Loucy (cell line): ENCODE results near the gene ADAMTS6.

Experiments
- H2AFZ ChIP-seq: fragments of 200-600 bp; sonication (generic); 2 replicates; pipeline ENCODE4 v1.6.0; 2016; ENCODE audit warnings: antibody characterized with exemption, mild to moderate bottlenecking, low read length, moderate library complexity
- H3F3A ChIP-seq: fragments of 200-600 bp; 2 replicates; pipeline ENCODE4 v1.6.0; 2016; ENCODE audit warnings: antibody characterized with exemption, low read depth, mild to moderate bottlenecking
- H3K27me3 ChIP-seq: fragments of 200-600 bp; sonication (generic); 2 replicates; pipeline ENCODE4 v1.6.1; 2014; ENCODE audit warnings: low read length, mild to moderate bottlenecking; ENCODE audit not compliant: insufficient read depth, poor library complexity, severe bottlenecking
- H3K36me3 ChIP-seq: fragments of 200-600 bp; sonication (generic); 2 replicates; pipeline ENCODE4 v1.6.1; 2016; ENCODE audit warnings: low read length; ENCODE audit not compliant: insufficient read depth
- H3K4me1 ChIP-seq: fragments of 200-600 bp; sonication (generic); 2 replicates; pipeline ENCODE4 v1.5.1; 2014; ENCODE audit warnings: low read length, mild to moderate bottlenecking; ENCODE audit not compliant: insufficient read depth, poor library complexity, severe bottlenecking
- H3K4me2 ChIP-seq: fragments of 200-600 bp; sonication (generic); 2 replicates; pipeline ENCODE4 v1.6.0; 2014; ENCODE audit warnings: antibody characterized with exemption, low read length, low read depth, mild to moderate bottlenecking; ENCODE audit not compliant: poor library complexity, severe bottlenecking
- H3K4me3 ChIP-seq: fragments of 200-600 bp; sonication (generic); 2 replicates; pipeline ENCODE4 v1.5.1; 2014; ENCODE audit warnings: low read length, mild to moderate bottlenecking, mixed read lengths; ENCODE audit not compliant: poor library complexity, severe bottlenecking
- H3K79me2 ChIP-seq: fragments of 200-600 bp; sonication (generic); 2 replicates; pipeline ENCODE4 v1.6.1; 2014; ENCODE audit warnings: low read length; ENCODE audit not compliant: insufficient read depth
- H3K9ac ChIP-seq: fragments of 200-600 bp; sonication (generic); 2 replicates; pipeline ENCODE4 v1.6.0; 2014; ENCODE audit warnings: mild to moderate bottlenecking, low read depth, low read length, moderate library complexity; ENCODE audit not compliant: poor library complexity, severe bottlenecking
- H3K9me2 ChIP-seq: fragments of 200-600 bp; sonication (generic); replicated peaks from 2 replicates; pipeline ENCODE4 v1.6.1; 2016; ENCODE audit warnings: low read depth, low read length, mixed read lengths
- H3K9me3 ChIP-seq: fragments of 200-600 bp; sonication (generic); 2 replicates; pipeline ENCODE4 v1.6.1; 2014; ENCODE audit warnings: mild to moderate bottlenecking, antibody characterized with exemption, low read length, low read depth; ENCODE audit not compliant: insufficient read depth
- H4K20me1 ChIP-seq: fragments of 200-600 bp; sonication (generic); 2 replicates; pipeline ENCODE4 v1.6.0; 2014; ENCODE audit warnings: antibody characterized with exemption, low read length, mild to moderate bottlenecking; ENCODE audit not compliant: insufficient read depth, poor library complexity, severe bottlenecking
- EZH2phosphoT487 ChIP-seq: fragments of 200-600 bp; IDR thresholded peaks from 2 replicates; pipeline ENCODE4 v1.6.1; 2018; ENCODE audit warnings: antibody characterized with exemption, mild to moderate bottlenecking, moderate library complexity, borderline replicate concordance
- TF ChIP-seq, protein P1 (sequence below): fragments of 200-600 bp; sonication (generic); conservative IDR thresholded peaks from 2 replicates; pipeline ENCODE4 v1.5.1; 2014; ENCODE audit warnings: mild to moderate bottlenecking, antibody characterized with exemption, low read length

ADAMTS6 gene

DNA sequence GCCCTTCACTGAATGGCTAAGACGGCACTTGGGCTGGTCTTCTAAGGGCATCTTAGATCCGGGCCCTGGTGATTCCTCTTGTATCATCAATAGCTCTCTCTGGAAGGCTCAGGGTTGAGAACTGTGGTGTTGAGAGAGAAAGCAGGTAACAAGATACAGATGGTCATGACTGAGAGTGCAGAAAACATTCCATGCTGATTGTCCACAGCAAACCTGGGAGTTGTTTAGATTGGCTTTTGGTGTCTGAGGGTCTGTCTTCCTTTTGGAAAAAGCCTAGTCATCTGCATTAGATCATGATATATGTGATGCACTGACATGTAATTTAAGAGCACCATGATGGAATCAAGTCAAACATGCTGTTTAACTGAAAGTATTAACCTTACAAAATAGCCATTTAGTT is 331.9 kb downstream of the ADAMTS6 start:
- H3K4me3 ChIP-seq, result no peak overlapping the region
- H4K20me1 ChIP-seq, result no peaks in the 10 kb centered on the region
- no peaks in the 10 kb centered on the region for H3K79me2 ChIP-seq
- H3K36me3 ChIP-seq, result no peaks in the 10 kb centered on the region
- no peak overlapping the region for H2AFZ ChIP-seq
- H3K4me2 ChIP-seq, result no peak overlapping the region
- H3K9me3 ChIP-seq, result no peaks in the 10 kb centered on the region
- H3K9me2 ChIP-seq, result no peaks in the 10 kb centered on the region
- no peak for TF ChIP-seq EZH2phosphoT487
- TF ChIP-seq, protein P1, sequence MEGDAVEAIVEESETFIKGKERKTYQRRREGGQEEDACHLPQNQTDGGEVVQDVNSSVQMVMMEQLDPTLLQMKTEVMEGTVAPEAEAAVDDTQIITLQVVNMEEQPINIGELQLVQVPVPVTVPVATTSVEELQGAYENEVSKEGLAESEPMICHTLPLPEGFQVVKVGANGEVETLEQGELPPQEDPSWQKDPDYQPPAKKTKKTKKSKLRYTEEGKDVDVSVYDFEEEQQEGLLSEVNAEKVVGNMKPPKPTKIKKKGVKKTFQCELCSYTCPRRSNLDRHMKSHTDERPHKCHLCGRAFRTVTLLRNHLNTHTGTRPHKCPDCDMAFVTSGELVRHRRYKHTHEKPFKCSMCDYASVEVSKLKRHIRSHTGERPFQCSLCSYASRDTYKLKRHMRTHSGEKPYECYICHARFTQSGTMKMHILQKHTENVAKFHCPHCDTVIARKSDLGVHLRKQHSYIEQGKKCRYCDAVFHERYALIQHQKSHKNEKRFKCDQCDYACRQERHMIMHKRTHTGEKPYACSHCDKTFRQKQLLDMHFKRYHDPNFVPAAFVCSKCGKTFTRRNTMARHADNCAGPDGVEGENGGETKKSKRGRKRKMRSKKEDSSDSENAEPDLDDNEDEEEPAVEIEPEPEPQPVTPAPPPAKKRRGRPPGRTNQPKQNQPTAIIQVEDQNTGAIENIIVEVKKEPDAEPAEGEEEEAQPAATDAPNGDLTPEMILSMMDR, result no peak
- H3K27me3 ChIP-seq, result no peaks in the 10 kb centered on the region
- no peaks in the 10 kb centered on the region for H3F3A ChIP-seq
- no peak overlapping the region for H3K9ac ChIP-seq
- no peaks in the 10 kb centered on the region for H3K4me1 ChIP-seq

DNA sequence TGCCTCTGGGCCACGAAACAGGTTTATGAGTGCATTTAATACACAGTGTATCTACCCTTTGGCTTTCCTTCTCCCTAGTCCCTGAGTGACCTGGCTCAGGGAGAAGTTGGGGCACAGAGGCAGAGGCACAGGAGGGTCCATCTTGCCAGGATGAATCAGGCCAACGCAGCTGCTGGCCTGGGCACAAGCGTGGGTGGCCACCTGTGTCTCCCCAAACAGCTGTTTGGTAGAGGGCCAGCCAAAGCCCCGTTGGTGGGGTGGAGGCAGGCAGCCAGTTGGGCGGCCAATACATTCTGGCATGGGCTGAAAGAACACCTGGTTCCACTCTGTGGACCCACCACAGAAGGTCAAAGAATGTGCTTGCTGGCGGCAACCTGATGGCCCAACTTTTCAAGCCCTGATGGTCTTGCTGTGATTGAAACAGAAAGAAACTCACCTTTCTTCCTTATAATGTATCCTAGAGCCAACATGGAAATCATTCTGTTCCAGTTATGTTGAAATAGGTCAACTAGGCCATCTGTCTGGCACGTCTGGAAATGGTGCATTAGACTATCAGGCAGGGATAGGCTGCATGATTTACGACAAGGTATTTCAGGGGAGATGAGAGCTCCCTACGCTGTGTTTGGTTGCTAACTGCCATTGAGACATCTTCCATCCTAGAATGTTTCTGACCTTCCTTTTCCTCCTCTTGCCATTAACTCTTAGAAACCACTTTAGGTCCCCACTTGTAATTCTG is 337.4 kb downstream of the ADAMTS6 start:
- TF ChIP-seq, protein P1, result no peak
- no peak for TF ChIP-seq EZH2phosphoT487
- no peaks in the 10 kb centered on the region for H3K4me1 ChIP-seq
- no peaks in the 10 kb centered on the region for H3K9me2 ChIP-seq
- H3K36me3 ChIP-seq, result no peaks in the 10 kb centered on the region
- H3K9ac ChIP-seq, result no peak overlapping the region
- H2AFZ ChIP-seq, result no peak overlapping the region
- no peaks in the 10 kb centered on the region for H3K79me2 ChIP-seq
- no peak overlapping the region for H3K4me3 ChIP-seq
- H4K20me1 ChIP-seq, result no peaks in the 10 kb centered on the region
- no peaks in the 10 kb centered on the region for H3F3A ChIP-seq
- H3K27me3 ChIP-seq, result no peaks in the 10 kb centered on the region
- no peaks in the 10 kb centered on the region for H3K9me3 ChIP-seq
- no peak overlapping the region for H3K4me2 ChIP-seq

DNA sequence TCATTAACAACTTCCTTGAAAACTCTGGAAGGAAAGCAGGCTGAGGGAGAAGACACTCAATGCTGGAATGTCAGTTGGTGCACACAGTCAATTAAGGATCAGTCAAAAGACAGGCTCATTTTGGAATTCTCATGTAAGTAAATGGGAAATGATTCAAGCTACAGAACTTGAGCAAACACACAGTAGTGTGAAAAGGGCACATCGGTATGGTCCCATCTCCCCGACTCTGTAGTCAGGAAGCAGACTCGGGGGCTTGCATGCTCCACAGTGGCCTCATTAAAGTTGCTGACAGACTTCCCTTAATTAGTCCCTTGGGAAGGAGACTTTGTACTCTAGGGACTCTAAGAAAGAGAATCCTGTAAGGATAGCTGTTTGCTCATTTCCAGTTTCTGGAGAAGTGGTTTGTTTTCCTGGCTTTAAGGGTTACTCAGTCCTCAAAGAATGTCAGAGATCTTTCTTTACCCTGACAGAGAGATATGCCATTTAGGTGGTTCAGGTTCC is 339.2 kb downstream of the ADAMTS6 start:
- H2AFZ ChIP-seq, result no peak overlapping the region
- H3K9me2 ChIP-seq, result no peaks in the 10 kb centered on the region
- H3K9me3 ChIP-seq, result no peaks in the 10 kb centered on the region
- H4K20me1 ChIP-seq, result no peaks in the 10 kb centered on the region
- H3K4me3 ChIP-seq, result no peak overlapping the region
- TF ChIP-seq EZH2phosphoT487, result no peak
- TF ChIP-seq, protein P1, result no peak
- H3K36me3 ChIP-seq, result no peaks in the 10 kb centered on the region
- no peaks in the 10 kb centered on the region for H3F3A ChIP-seq
- H3K4me2 ChIP-seq, result no peak overlapping the region
- no peaks in the 10 kb centered on the region for H3K27me3 ChIP-seq
- H3K9ac ChIP-seq, result no peak overlapping the region
- no peaks in the 10 kb centered on the region for H3K79me2 ChIP-seq
- no peaks in the 10 kb centered on the region for H3K4me1 ChIP-seq
